Natural killer cell (primary cell): Measurements from ENCODE around the gene TTLL11. TPM values are rescaled to one million over a fixed set of nuclear protein-coding genes. Genes with fewer than 3 reads are reported as not detected.

Experiments
- ATAC-seq, 3 donors: fragments of 150-1000 bp in 2 of 3; fragments of 200-7000 bp in 1 of 3; cut with Tn5 transposase; 1 replicate in 1 of 3; 2 replicates in 2 of 3; pipeline ENCODE4 v1.10.0; 2021; ENCODE audit warnings: mild to moderate bottlenecking in 2 of 3, moderate library complexity in 2 of 3
- DNase-seq, 2 donors: peaks; one replicate each; pipeline versions ENCODE4 v3.0.0 to v3.0.0-alpha.2; 2013 to 2021; ENCODE audit warnings: mixed read lengths in 1 of 2
- H3K27ac ChIP-seq: one replicate; pipeline ENCODE4 v1.5.1; 2013; ENCODE audit warnings: mild to moderate bottlenecking, low read length
- H3K27me3 ChIP-seq: one replicate; pipeline ENCODE4 v1.6.1; 2013; ENCODE audit warnings: low read length; ENCODE audit not compliant: control insufficient read depth, insufficient read depth
- H3K36me3 ChIP-seq: one replicate; pipeline ENCODE4 v1.6.1; 2013; ENCODE audit warnings: low read length; ENCODE audit not compliant: control insufficient read depth, insufficient read depth
- H3K4me1 ChIP-seq: one replicate; pipeline ENCODE4 v1.6.1; 2013; ENCODE audit warnings: low read length; ENCODE audit not compliant: control insufficient read depth, insufficient read depth
- H3K4me3 ChIP-seq: one replicate; pipeline ENCODE4 v1.5.1; 2013; ENCODE audit warnings: low read length
- H3K9me3 ChIP-seq: one replicate; pipeline ENCODE4 v1.6.1; 2013; ENCODE audit warnings: low read length; ENCODE audit not compliant: control insufficient read depth, insufficient read depth
- H3K27ac Mint-ChIP-seq, 2 donors: one replicate each; pipeline ENCODE4 v1.8.0; 2022; ENCODE audit warnings: mild to moderate bottlenecking in 2 of 2, mixed read lengths in 2 of 2, moderate library complexity in 1 of 2
- H3K27me3 Mint-ChIP-seq, 2 donors: one replicate each; pipeline ENCODE4 v1.8.0; 2022; ENCODE audit warnings: low read depth in 2 of 2, mixed read lengths in 2 of 2
- H3K36me3 Mint-ChIP-seq: one replicate; pipeline ENCODE4 v1.8.0; 2022; ENCODE audit warnings: mixed read lengths
- H3K4me1 Mint-ChIP-seq, 2 donors: one replicate each; pipeline ENCODE4 v1.8.0; 2022; ENCODE audit warnings: mixed read lengths in 2 of 2
- H3K4me3 Mint-ChIP-seq: one replicate; pipeline ENCODE4 v1.8.0; 2022; ENCODE audit warnings: mild to moderate bottlenecking, moderate library complexity, mixed read lengths
- H3K9me3 Mint-ChIP-seq, 2 donors: one replicate each; pipeline ENCODE4 v1.8.0; 2022; ENCODE audit warnings: mixed read lengths in 2 of 2
- CTCF ChIP-seq: fragments of 200-600 bp; IDR thresholded peaks from one replicate; pipeline ENCODE4 v1.8.0; 2022; ENCODE audit warnings: antibody characterized with exemption
- WGBS: methylation state at CpG from one replicate; pipeline ENCODE4 v1.1.7; 2013; ENCODE audit warnings: missing lambda C conversion rate; ENCODE audit not compliant: insufficient coverage; 5-methylcytosine and 5-hydroxymethylcytosine counted together
- intact Hi-C: fragments of 100-400 bp; cut with micrococcal nuclease; formaldehyde crosslinking; loops from one replicate; pipeline ENCODE4 v1.14.2; 2022
- total RNA-seq, 4 donors: library from RNA; stranded (reverse); fragments of 120-200 nt in 1 of 4; gene quantifications; one replicate each; pipeline versions ENCODE4 v1.2.3 to v1.2.4, GENCODE V29; 2013 to 2022

Gene TTLL11
- total RNA-seq, 3 donors from 2014 or later (not counting 1 experiment from before 2014, with no cell fraction given), result 3.4 to 4.6 (median 3.6) TPM

GRCh38 chr9:121852651-121853616 lies 240.2 kb downstream of the TTLL11 start:
- H3K36me3 ChIP-seq, result no peaks in the 10 kb centered on the region
- DNase-seq, result no peak
- no peak overlapping the region for H3K4me3 ChIP-seq
- H3K9me3 Mint-ChIP-seq, result peaks cover 2 to 6% of the 10 kb centered on the region in 2 donors
- H3K4me1 ChIP-seq, result no peaks in the 10 kb centered on the region
- 96% methylated on average over 29 of the region's 29 CpGs for WGBS
- intact Hi-C loops, result no loop called here
- TF ChIP-seq CTCF, result no peak
- H3K4me3 Mint-ChIP-seq, result no peak overlapping the region
- H3K9me3 ChIP-seq, result no peaks in the 10 kb centered on the region
- H3K27me3 Mint-ChIP-seq, result no peaks in the 10 kb centered on the region
- H3K4me1 Mint-ChIP-seq, result no peaks in the 10 kb centered on the region
- H3K27me3 ChIP-seq, result no peaks in the 10 kb centered on the region
- H3K27ac ChIP-seq, result no peak overlapping the region
- ATAC-seq, result no peak
- peaks cover 10% of the 10 kb centered on the region for H3K36me3 Mint-ChIP-seq
- H3K27ac Mint-ChIP-seq, result no peak overlapping the region

- WGBS, result 98% methylated on average over 6 of the region's 7 CpGs
- Mint-ChIP-seq H3K27ac (no peak overlapping the region), H3K36me3 (peaks cover 10% of the 10 kb centered on the region), H3K4me3 (no peak overlapping the region), H3K27me3 (no peaks in the 10 kb centered on the region), H3K9me3 (peaks cover 2 to 6% of the 10 kb centered on the region in 2 donors), H3K4me1 (no peaks in the 10 kb centered on the region)
- intact Hi-C loops, result no loop called here
- Histone ChIP-seq H3K27ac (no peak overlapping the region), H3K27me3 (no peaks in the 10 kb centered on the region), H3K9me3 (no peaks in the 10 kb centered on the region), H3K4me1 (no peaks in the 10 kb centered on the region), H3K4me3 (no peak overlapping the region), H3K36me3 (no peaks in the 10 kb centered on the region)
- ATAC-seq (no peak), DNase-seq (no peak)
- no peak for TF ChIP-seq CTCF
These were observed 240.9 kb downstream of the TTLL11 start for GRCh38 chr9:121852241-121852640.

- intact Hi-C loops, result no loop called here
- DNase-seq (no peak), ATAC-seq (no peak)
- H3K27ac ChIP-seq, result no peak overlapping the region
- no peaks in the 10 kb centered on the region for H3K9me3 ChIP-seq
- Mint-ChIP-seq H3K4me3 (no peak overlapping the region), H3K27me3 (no peaks in the 10 kb centered on the region), H3K36me3 (peaks cover 10% of the 10 kb centered on the region), H3K27ac (no peak overlapping the region), H3K9me3 (peaks cover 2 to 6% of the 10 kb centered on the region in 2 donors), H3K4me1 (no peaks in the 10 kb centered on the region)
- no peaks in the 10 kb centered on the region for H3K27me3 ChIP-seq
- whole genome bisulfite sequencing, result 91% methylated on average over 9 of the region's 9 CpGs
- H3K4me1 ChIP-seq, result no peaks in the 10 kb centered on the region
- no peaks in the 10 kb centered on the region for H3K36me3 ChIP-seq
- no peak for TF ChIP-seq CTCF
- no peak overlapping the region for H3K4me3 ChIP-seq
These were observed 241.4 kb downstream of the TTLL11 start for GRCh38 chr9:121851641-121852091.
